Spleen (tissue), 7 donors: ENCODE results near the gene SV2C.

Source experiments
- CTCF ChIP-seq, 11 experiments: fragments of 200-600 bp in 7 of 11; fragments of 450-650 bp in 4 of 11; sonication (generic) in 4 of 11; IDR thresholded peaks in 8 of 11; conservative IDR thresholded peaks in 3 of 11; 1 replicate in 7 of 11; 2 replicates in 4 of 11; pipeline versions ENCODE4 v1.4.0 to v1.8.0; 2016 to 2021; ENCODE audit warnings: antibody characterized with exemption in 11 of 11, inconsistent platforms in 4 of 11, mild to moderate bottlenecking in 1 of 11
- POLR2A ChIP-seq, 3 donors: fragments of 450-650 bp; IDR thresholded peaks; one replicate each; pipeline ENCODE4 v1.5.1; 2017; ENCODE audit warnings: antibody characterized with exemption in 3 of 3, mild to moderate bottlenecking in 1 of 3
- POLR2AphosphoS5 ChIP-seq, 3 donors: sonication (generic); formaldehyde crosslinking; IDR thresholded peaks; one replicate each; pipeline ENCODE4 v1.5.1; 2017; ENCODE audit warnings: antibody characterized with exemption in 3 of 3
- donor health status: DM: no; HTN: no; CAD: no; lungs with moderate emphysema.
- donor health status: DM: no; HTN: no; CAD: no.
- donor health status: DM: no; HTN: no; CAD: no.

- TF ChIP-seq CTCF (IDR thresholded peaks at IDR 0.05 in 8 of 11, conservative IDR thresholded peaks at IDR 0.05 in 3 of 11) = no peak
- no peak for TF ChIP-seq POLR2AphosphoS5 (IDR thresholded peaks at IDR 0.05)
- TF ChIP-seq POLR2A (IDR thresholded peaks at IDR 0.05) = no peak
Observed at GRCh38 chr5:76152700-76153099, 69.5 kb downstream of the SV2C start.
